A549 treated with GW870086 at 1 μM for 4 hours (cell line): Measurements from ENCODE around the gene CCDC70. TPM values are rescaled to one million over a fixed set of nuclear protein-coding genes. Genes with fewer than 3 reads are reported as not detected.

Source experiments
- total RNA-seq: library from RNA; stranded (reverse); fragments of 200-300 nt; extraction: Qiagen RNA extraction; gene quantifications from 5 replicates; pipeline ENCODE4 v1.2.3, GENCODE V29; 2022; ENCODE audit warnings: low read depth

The CCDC70 gene
- total RNA-seq, result not detected in 5 replicates

DNA sequence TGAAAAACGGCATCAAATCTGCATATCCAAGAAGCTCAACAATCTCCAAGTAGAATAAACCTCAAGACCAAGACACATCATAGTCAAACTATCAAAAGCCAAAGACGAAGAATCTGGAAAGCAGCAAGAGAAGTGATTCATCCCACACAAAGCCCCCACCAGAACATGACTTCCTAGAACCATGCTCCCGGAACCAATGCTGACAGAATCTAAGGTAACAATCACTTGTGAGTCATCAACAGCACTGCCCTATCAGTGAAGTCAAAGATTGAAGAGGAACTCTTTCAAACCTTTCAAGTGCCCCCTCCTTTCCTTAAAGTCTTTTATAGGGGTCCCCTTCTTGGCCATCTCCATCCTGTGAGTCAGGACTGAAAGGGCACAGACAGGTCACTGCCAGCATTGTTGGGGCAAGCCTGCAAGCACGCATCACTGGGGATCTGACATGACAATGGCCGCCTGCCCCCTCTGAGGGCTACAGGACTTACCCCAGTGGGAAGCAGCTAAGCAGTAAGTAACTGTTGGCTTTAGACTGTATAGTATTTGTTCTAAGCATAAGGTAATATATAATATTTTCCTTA, at the start of gene CCDC70:
Gene CCDC70, plus strand, starts transcription at position 247 of the 578 bp plus-strand sequence. CDS start 3,443 bp downstream, outside the sequence.

DNA sequence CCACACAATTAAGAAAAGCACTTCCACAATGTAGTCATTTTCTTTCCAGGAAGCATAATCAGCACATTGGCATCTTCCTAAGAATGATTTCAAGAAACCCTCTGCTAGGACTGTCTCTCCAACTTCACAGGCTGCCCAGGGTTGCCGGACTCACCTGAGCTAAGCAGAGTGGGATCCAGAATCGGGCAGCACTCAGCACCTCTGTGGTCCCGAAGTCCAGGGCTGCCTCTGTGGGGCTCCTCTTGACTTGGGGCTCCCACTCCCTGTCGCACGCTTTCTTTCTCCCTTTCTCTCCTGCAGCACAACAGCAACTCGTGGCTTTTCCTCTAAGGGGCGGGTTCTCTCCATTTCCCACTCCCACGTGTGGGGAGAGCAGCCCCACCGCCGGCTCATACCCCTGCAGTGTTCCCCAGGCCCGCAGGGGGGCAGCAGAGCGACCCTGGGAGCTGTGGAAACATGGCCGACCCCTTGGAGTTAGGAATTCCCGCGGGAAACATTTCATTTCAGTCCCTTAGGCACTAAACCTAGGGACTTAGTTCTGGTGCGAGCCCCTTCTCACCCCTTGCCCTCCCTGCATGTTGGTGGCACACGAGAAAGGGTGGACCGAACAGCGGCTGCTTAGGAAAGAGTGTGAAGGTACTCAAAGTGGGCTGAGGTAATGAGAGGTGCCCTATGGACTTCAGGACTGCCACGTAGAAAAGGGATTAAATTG, 16.8 kb upstream of the CCDC70 start, which contains the start of gene TMEM272:
Gene TMEM272, minus strand, starts transcription at position 316 of the 712 bp plus-strand sequence. CDS start 6,647 bp downstream, outside the sequence.

Other genes starting within 250 kb of the CCDC70 start
- 4.9 to 6.9 TPM (median 5.7 TPM) in 5 replicates for gene DHRS12, start 57.8 kb upstream of the CCDC70 start, total RNA-seq
- not detected in 5 replicates for gene TMEM272, start 16.8 kb upstream of the CCDC70 start, total RNA-seq
- 1.9 to 3.1 TPM (median 2.7 TPM) in 5 replicates for gene ATP7B, start 149.5 kb downstream of the CCDC70 start, total RNA-seq
- gene ALG11, start 150.4 kb downstream of the CCDC70 start, total RNA-seq, result 5.7 to 10.2 TPM (median 8.2 TPM) in 5 replicates
- gene UTP14C, start 162.7 kb downstream of the CCDC70 start, total RNA-seq, result 5.5 to 7.8 TPM (median 6.8 TPM) in 5 replicates